GM21825 (cell line): Measurements from ENCODE around the gene TMC3.

Experiments
- ATAC-seq: cut with Tn5 transposase; IDR thresholded peaks from one replicate; pipeline ENCODE4 v1.9.1; 2021; ENCODE audit warnings: mild to moderate bottlenecking, moderate library complexity; ENCODE audit not compliant: unreplicated experiment

TMC3 gene

GRCh38 chr15:81282911-81283310 is 91.1 kb downstream of the TMC3 start:
- ATAC-seq: no peak

GRCh38 chr15:81282606-81282895 is 91.5 kb downstream of the TMC3 start:
- ATAC-seq: no peak

GRCh38 chr15:81281766-81282605 is 92.0 kb downstream of the TMC3 start:
- no peak for ATAC-seq

- no peak for ATAC-seq
Observed at GRCh38 chr15:81281456-81281735, 92.6 kb downstream of the TMC3 start.
